ENCODE measurements around the gene SIK3.
"Not testable (repeated sequence)": the region's sequence is repeated elsewhere in the genome, so short reads cannot be mapped to it uniquely, and the experiment has no call there.

Gene SIK3

DNA sequence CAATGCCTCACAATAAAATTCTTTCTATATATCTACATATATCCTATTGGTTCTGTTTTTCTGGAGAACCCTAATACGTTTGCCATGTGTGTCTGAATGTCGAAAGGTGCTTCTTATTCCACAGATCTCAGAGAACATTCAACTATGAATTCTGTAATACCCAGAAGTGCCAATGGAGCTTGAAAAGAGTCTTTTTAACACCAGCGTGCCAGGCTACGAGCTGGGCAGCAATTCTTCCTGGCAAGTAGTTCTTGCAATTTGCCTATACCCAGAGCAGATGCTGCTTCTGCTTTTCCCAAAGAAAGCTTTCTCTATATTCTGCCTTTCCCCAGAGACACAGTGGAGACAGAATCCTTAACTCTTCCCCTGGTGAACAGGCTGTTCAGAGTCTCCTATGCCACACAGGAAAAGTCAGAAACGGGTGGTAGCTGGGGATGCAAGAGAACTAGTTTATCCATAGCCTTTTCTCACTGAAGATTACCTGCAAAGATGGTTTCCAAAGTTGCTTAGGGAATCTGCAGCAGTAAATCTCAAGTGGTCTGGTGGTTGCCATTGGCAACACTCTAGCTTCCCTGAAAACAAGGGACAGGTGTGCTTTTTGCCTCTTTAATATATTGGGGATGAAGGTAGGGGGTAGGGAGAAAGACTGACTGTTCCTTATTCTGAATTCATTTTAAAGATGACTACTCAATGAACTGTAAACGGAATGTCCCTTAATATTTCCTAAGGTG lies 29.1 kb upstream of the SIK3 start:
- Histone ChIP-seq H3K4me1 (ENCODE audit: control extremely low read depth in 1 of 4, control insufficient read depth in 4 of 4, insufficient read depth in 4 of 4, low read length in 3 of 4) (no peaks in the 10 kb centered on the region), H3K27me3 (replicated peaks in 2 of 5; ENCODE audit: control insufficient read depth in 4 of 5, insufficient read depth in 5 of 5, low read length in 4 of 5) (no peaks in the 10 kb centered on the region), H3K4me3 (ENCODE audit: control insufficient read depth in 1 of 7, extremely low read depth in 1 of 7, insufficient read depth in 4 of 7, low read depth in 2 of 7, low read length in 6 of 7) (no peak overlapping the region), H3K36me3 (ENCODE audit: control insufficient read depth in 4 of 4, insufficient read depth in 4 of 4, low read length in 3 of 4) (no peaks in the 10 kb centered on the region), H3K27ac (ENCODE audit: insufficient read depth in 1 of 2, low read depth in 1 of 2, low read length in 2 of 2, poor library complexity in 1 of 2, severe bottlenecking in 2 of 2) (no peak overlapping the region), H3K9me3 (ENCODE audit: control extremely low read depth in 1 of 5, control insufficient read depth in 4 of 5, insufficient read depth in 2 of 5, low read depth in 1 of 5, low read length in 4 of 5) (no peaks in the 10 kb centered on the region)
- DNase-seq = no peak
- ChIA-PET CTCF (interaction anchor here (0.7 to 1.2 kb wide), 4 partner anchors 9 to 104 kb away, joined by 3 to 5 read pairs (median 3); no protein-coding TSS in a partner anchor), POLR2A (no interaction called here)
- 100% methylated on average over 4 of the region's 6 CpGs for WGBS (ENCODE audit: insufficient coverage)

DNA sequence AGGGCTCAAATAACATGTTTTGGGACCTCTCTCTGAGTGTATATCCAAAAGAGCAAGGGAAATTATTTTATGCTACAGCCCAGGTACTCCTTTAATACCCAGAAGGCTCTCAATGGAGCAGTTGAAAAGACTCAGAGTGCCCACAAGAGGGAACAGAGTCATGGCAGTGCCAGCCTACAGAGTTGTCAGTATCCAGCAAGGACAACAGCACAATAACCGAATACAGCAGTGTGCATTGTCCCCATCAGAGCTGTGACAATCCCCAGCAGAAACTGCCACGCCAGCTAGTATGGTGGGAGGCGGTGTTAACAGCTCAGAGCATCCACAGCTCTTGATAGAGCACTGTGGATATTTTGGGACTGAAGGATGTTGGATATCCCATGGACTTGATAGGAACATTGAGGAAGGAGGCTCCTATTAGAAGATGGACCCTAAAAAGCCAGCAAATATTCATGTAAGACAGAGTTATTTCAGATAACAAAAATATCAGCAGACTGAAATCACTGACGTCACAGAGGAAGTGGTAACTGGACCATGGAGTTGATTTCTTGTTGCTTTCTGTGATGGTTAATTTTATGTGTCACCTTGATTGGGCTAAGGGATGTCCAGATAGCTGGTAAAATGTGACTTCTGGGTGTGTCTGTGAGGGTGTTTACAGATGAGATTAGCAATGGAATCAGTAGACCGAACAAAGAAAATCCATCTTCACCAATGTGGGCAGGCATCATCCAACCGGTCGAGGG lies 28.2 kb upstream of the SIK3 start:
- ChIA-PET CTCF (interaction anchor here (0.7 to 2.0 kb wide), 3 partner anchors 12 to 291 kb away, joined by 3 to 6 read pairs (median 5); no protein-coding TSS in a partner anchor), POLR2A (interaction anchor here (0.6 to 0.8 kb wide), 2 partner anchors 11 to 357 kb away, joined by 3 read pairs; no protein-coding TSS in a partner anchor)

DNA sequence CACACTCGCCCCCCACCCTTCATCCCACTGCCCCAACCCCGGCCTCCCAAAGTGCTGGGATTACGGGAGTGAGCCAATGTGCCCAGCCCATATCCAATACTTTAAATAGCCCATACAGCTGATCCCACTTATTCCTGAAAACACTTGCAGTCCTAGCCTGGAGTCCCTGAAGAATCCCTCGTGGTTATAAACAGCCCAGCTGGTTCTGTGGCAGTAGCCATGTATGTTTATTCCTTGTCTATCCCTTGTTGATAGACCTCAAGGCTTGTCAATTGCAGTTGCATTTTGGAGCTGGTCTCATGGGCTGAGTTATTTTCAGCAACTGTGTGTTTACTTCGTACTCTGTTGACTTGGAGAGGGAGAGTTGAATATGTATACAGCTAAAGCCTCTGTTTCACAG lies 24.3 kb upstream of the SIK3 start:
- ChIA-PET CTCF (interaction anchor here (1.0 to 2.2 kb wide), 4 partner anchors 8 to 258 kb away, joined by 3 to 8 read pairs (median 6); no protein-coding TSS in a partner anchor), POLR2A (interaction anchor here (0.6 kb wide), 2 partner anchors 8 to 11 kb away, joined by 4 read pairs; no protein-coding TSS in a partner anchor)
- no peaks in the 10 kb centered on the region for H3K9me3 ChIP-seq (ENCODE audit: control extremely low read depth in 1 of 5, control insufficient read depth in 4 of 5, insufficient read depth in 2 of 5, low read depth in 1 of 5, low read length in 4 of 5)
- WGBS (ENCODE audit: insufficient coverage) = 100% methylated on average over 1 of the region's 5 CpGs
- no peak overlapping the region for H3K4me3 ChIP-seq (ENCODE audit: control insufficient read depth in 1 of 7, extremely low read depth in 1 of 7, insufficient read depth in 4 of 7, low read depth in 2 of 7, low read length in 6 of 7)
- H3K4me1 ChIP-seq (ENCODE audit: control extremely low read depth in 1 of 4, control insufficient read depth in 4 of 4, insufficient read depth in 4 of 4, low read length in 3 of 4) = no peaks in the 10 kb centered on the region
- H3K36me3 ChIP-seq (ENCODE audit: control insufficient read depth in 4 of 4, insufficient read depth in 4 of 4, low read length in 3 of 4) = no peaks in the 10 kb centered on the region
- H3K27ac ChIP-seq (ENCODE audit: insufficient read depth in 1 of 2, low read depth in 1 of 2, low read length in 2 of 2, poor library complexity in 1 of 2, severe bottlenecking in 2 of 2) = no peak overlapping the region
- DNase-seq = no peak
- H3K27me3 ChIP-seq (replicated peaks in 2 of 5; ENCODE audit: control insufficient read depth in 4 of 5, insufficient read depth in 5 of 5, low read length in 4 of 5) = no peaks in the 10 kb centered on the region

More for the DNA sequence above, 28.2 kb upstream of the SIK3 start:
- Histone ChIP-seq H3K4me1 (ENCODE audit: control extremely low read depth in 1 of 4, control insufficient read depth in 4 of 4, insufficient read depth in 4 of 4, low read length in 3 of 4) (no peaks in the 10 kb centered on the region), H3K4me3 (ENCODE audit: control insufficient read depth in 1 of 7, extremely low read depth in 1 of 7, insufficient read depth in 4 of 7, low read depth in 2 of 7, low read length in 6 of 7) (no peak overlapping the region), H3K27ac (ENCODE audit: insufficient read depth in 1 of 2, low read depth in 1 of 2, low read length in 2 of 2, poor library complexity in 1 of 2, severe bottlenecking in 2 of 2) (no peak overlapping the region), H3K36me3 (ENCODE audit: control insufficient read depth in 4 of 4, insufficient read depth in 4 of 4, low read length in 3 of 4) (no peaks in the 10 kb centered on the region), H3K9me3 (ENCODE audit: control extremely low read depth in 1 of 5, control insufficient read depth in 4 of 5, insufficient read depth in 2 of 5, low read depth in 1 of 5, low read length in 4 of 5) (no peaks in the 10 kb centered on the region), H3K27me3 (replicated peaks in 2 of 5; ENCODE audit: control insufficient read depth in 4 of 5, insufficient read depth in 5 of 5, low read length in 4 of 5) (no peaks in the 10 kb centered on the region)
- WGBS (ENCODE audit: insufficient coverage) = 90% methylated on average over 7 of the region's 7 CpGs
- DNase-seq = no peak

DNA sequence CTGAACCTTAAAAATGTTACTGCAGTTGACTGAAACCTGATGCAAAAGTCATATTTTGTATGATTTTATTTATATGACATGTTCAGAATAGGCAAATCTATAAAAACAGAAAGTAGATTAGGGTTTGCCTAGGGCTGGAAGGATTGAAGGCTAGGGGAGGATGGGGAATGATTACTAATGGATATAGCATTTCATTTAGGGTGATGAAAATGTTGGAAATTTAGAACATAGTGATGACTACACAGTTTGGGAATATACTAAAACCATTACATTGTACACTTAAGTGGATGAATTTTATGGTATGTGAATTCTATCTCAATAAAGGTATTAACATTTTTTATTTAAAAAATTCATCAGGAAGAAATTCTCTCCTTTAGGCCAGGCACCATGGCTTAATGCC lies 22.9 kb upstream of the SIK3 start:
- no peak overlapping the region for H3K4me3 ChIP-seq (ENCODE audit: control insufficient read depth in 1 of 7, extremely low read depth in 1 of 7, insufficient read depth in 4 of 7, low read depth in 2 of 7, low read length in 6 of 7)
- no peaks in the 10 kb centered on the region for H3K36me3 ChIP-seq (ENCODE audit: control insufficient read depth in 4 of 4, insufficient read depth in 4 of 4, low read length in 3 of 4)
- H3K4me1 ChIP-seq (ENCODE audit: control extremely low read depth in 1 of 4, control insufficient read depth in 4 of 4, insufficient read depth in 4 of 4, low read length in 3 of 4) = no peaks in the 10 kb centered on the region
- H3K27me3 ChIP-seq (replicated peaks in 2 of 5; ENCODE audit: control insufficient read depth in 4 of 5, insufficient read depth in 5 of 5, low read length in 4 of 5) = no peaks in the 10 kb centered on the region
- H3K9me3 ChIP-seq (ENCODE audit: control extremely low read depth in 1 of 5, control insufficient read depth in 4 of 5, insufficient read depth in 2 of 5, low read depth in 1 of 5, low read length in 4 of 5) = no peaks in the 10 kb centered on the region
- ChIA-PET CTCF (no interaction called here), POLR2A (no interaction called here)
- DNase-seq = no peak
- no peak overlapping the region for H3K27ac ChIP-seq (ENCODE audit: insufficient read depth in 1 of 2, low read depth in 1 of 2, low read length in 2 of 2, poor library complexity in 1 of 2, severe bottlenecking in 2 of 2)

DNA sequence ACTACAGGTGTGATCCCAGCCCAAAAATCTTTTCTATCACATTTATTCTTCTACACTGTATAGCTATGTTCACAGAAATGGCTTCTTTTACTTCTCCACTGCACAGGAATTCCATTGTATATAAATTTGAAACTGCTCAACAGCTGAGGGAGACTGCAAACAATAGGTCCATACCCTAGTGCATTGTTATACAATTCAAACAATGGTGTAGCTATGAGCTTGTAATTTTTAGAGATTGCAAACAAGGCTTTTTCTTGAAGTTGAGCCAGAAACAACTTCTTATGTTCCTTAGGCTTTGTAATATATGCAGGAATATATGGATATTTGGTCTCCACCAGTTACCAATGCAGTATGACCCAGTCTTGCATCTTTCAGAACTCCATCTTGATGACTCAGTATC lies 19.5 kb upstream of the SIK3 start:
- POLR2A ChIA-PET = no interaction called here
- Histone ChIP-seq H3K9me3 (ENCODE audit: control extremely low read depth in 1 of 5, control insufficient read depth in 4 of 5, insufficient read depth in 2 of 5, low read depth in 1 of 5, low read length in 4 of 5) (no peaks in the 10 kb centered on the region), H3K27me3 (replicated peaks in 2 of 5; ENCODE audit: control insufficient read depth in 4 of 5, insufficient read depth in 5 of 5, low read length in 4 of 5) (no peaks in the 10 kb centered on the region), H3K4me1 (ENCODE audit: control extremely low read depth in 1 of 4, control insufficient read depth in 4 of 4, insufficient read depth in 4 of 4, low read length in 3 of 4) (no peaks in the 10 kb centered on the region), H3K36me3 (ENCODE audit: control insufficient read depth in 4 of 4, insufficient read depth in 4 of 4, low read length in 3 of 4) (no peaks in the 10 kb centered on the region), H3K27ac (ENCODE audit: insufficient read depth in 1 of 2, low read depth in 1 of 2, low read length in 2 of 2, poor library complexity in 1 of 2, severe bottlenecking in 2 of 2) (no peak overlapping the region), H3K4me3 (ENCODE audit: control insufficient read depth in 1 of 7, extremely low read depth in 1 of 7, insufficient read depth in 4 of 7, low read depth in 2 of 7, low read length in 6 of 7) (no peak overlapping the region)
- CTCF ChIA-PET = interaction anchor here (1.7 to 6.5 kb wide), 3 partner anchors 10 to 18 kb away, joined by 5 to 27 read pairs (median 9); no protein-coding TSS in a partner anchor
- DNase-seq = no peak

DNA sequence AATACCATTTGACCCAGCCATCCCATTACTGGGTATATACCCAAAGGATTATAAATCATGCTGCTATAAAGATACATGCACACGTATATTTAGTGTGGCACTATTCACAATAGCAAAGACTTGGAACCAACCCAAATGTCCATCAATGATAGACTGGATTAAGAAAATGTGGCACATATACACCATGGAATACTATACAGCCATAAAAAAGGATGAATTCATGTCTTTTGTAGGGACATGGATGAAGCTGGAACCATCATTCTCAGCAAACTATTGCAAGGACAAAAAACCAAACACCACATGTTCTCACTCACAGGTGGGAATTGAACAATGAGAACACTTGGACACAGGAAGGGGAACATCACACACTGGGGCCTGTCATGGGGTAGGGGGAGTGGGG lies 14.7 kb upstream of the SIK3 start:
- POLR2A ChIA-PET; H3K4me3 ChIP-seq (ENCODE audit: control insufficient read depth in 1 of 7, extremely low read depth in 1 of 7, insufficient read depth in 4 of 7, low read depth in 2 of 7, low read length in 6 of 7); DNase-seq; H3K9me3 ChIP-seq (ENCODE audit: control extremely low read depth in 1 of 5, control insufficient read depth in 4 of 5, insufficient read depth in 2 of 5, low read depth in 1 of 5, low read length in 4 of 5); H3K36me3 ChIP-seq (ENCODE audit: control insufficient read depth in 4 of 4, insufficient read depth in 4 of 4, low read length in 3 of 4); H3K4me1 ChIP-seq (ENCODE audit: control extremely low read depth in 1 of 4, control insufficient read depth in 4 of 4, insufficient read depth in 4 of 4, low read length in 3 of 4); H3K27ac ChIP-seq (ENCODE audit: insufficient read depth in 1 of 2, low read depth in 1 of 2, low read length in 2 of 2, poor library complexity in 1 of 2, severe bottlenecking in 2 of 2); H3K27me3 ChIP-seq (replicated peaks in 2 of 5; ENCODE audit: control insufficient read depth in 4 of 5, insufficient read depth in 5 of 5, low read length in 4 of 5): not testable (repeated sequence)
- no CpG with 5 or more reads among the region's 1 CpG for WGBS (ENCODE audit: insufficient coverage)
- CTCF ChIA-PET = interaction anchor here (2.3 kb wide), 1 partner anchor 13 kb away, joined by 6 read pairs; no protein-coding TSS in a partner anchor

DNA sequence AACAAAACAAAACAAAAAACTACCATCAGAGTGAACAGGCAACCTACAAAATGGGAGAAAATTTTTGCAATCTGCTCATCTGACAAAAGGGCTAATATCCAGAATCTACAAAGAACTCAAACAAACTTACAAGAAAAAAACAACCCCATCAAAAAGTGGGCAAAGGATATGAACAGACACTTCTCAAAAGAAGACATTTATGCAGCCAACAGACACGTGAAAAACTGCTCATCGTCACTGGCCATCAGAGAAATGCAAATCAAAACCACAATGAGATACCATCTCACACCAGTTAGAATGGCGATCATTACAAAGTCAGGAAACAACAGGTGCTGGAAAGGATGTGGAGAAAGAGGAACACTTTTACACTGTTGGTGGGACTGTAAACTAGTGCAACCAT lies 14.3 kb upstream of the SIK3 start:
- H3K4me1 ChIP-seq (ENCODE audit: control extremely low read depth in 1 of 4, control insufficient read depth in 4 of 4, insufficient read depth in 4 of 4, low read length in 3 of 4); H3K36me3 ChIP-seq (ENCODE audit: control insufficient read depth in 4 of 4, insufficient read depth in 4 of 4, low read length in 3 of 4); H3K27me3 ChIP-seq (replicated peaks in 2 of 5; ENCODE audit: control insufficient read depth in 4 of 5, insufficient read depth in 5 of 5, low read length in 4 of 5); H3K4me3 ChIP-seq (ENCODE audit: control insufficient read depth in 1 of 7, extremely low read depth in 1 of 7, insufficient read depth in 4 of 7, low read depth in 2 of 7, low read length in 6 of 7); H3K27ac ChIP-seq (ENCODE audit: insufficient read depth in 1 of 2, low read depth in 1 of 2, low read length in 2 of 2, poor library complexity in 1 of 2, severe bottlenecking in 2 of 2); POLR2A ChIA-PET; DNase-seq; H3K9me3 ChIP-seq (ENCODE audit: control extremely low read depth in 1 of 5, control insufficient read depth in 4 of 5, insufficient read depth in 2 of 5, low read depth in 1 of 5, low read length in 4 of 5): not testable (repeated sequence)
- no CpG with 5 or more reads among the region's 3 CpGs for WGBS (ENCODE audit: insufficient coverage)
- CTCF ChIA-PET = interaction anchor here (8.3 kb wide), 1 partner anchor 321 kb away, joined by 134 read pairs; the partner anchor contains the start of genes APOA5 and ZPR1
